GM12878 (cell line): ENCODE data around the gene SHROOM3.

ENCODE experiments used
- CBFB ChIP-seq: IDR thresholded peaks from 2 replicates; pipeline ENCODE4 v1.6.1; 2016; ENCODE audit warnings: antibody characterized with exemption, low read depth
- EED ChIP-seq: sonication (generic); IDR thresholded peaks from 2 replicates; pipeline ENCODE4 v1.6.1; 2016; ENCODE audit warnings: antibody characterized with exemption, low read depth
- POLR2A ChIP-seq: IDR thresholded peaks from 2 replicates; pipeline ENCODE4 v1.6.1; 2011; ENCODE audit warnings: low read depth, mild to moderate bottlenecking, low read length
- POLR2AphosphoS5 ChIP-seq: IDR thresholded peaks from 2 replicates; pipeline ENCODE4 v1.6.1; 2011; ENCODE audit warnings: mild to moderate bottlenecking, low read length, inconsistent platforms
- RAD21 ChIP-seq: IDR thresholded peaks from 2 replicates; pipeline ENCODE4 v1.6.1; 2011; ENCODE audit warnings: mild to moderate bottlenecking, low read depth, low read length, moderate library complexity; ENCODE audit not compliant: insufficient read depth
- ZNF622 ChIP-seq: fragments of 450-650 bp; IDR thresholded peaks from 2 replicates; pipeline ENCODE4 v1.6.1; 2017; ENCODE audit warnings: mild to moderate bottlenecking, inconsistent platforms
- TF ChIP-seq, protein P1 (sequence below), 3 experiments: IDR thresholded peaks in 2 of 3; conservative IDR thresholded peaks in 1 of 3; 2 replicates each; pipeline ENCODE4 v1.5.1; 2011; ENCODE audit warnings: low read depth in 3 of 3, low read length in 3 of 3, mild to moderate bottlenecking in 3 of 3, control low read depth in 2 of 3, moderate library complexity in 2 of 3, inconsistent platforms in 1 of 3, mixed read lengths in 1 of 3; ENCODE audit not compliant: control insufficient read depth in 2 of 3, insufficient read depth in 1 of 3; ENCODE audit errors: extremely low read depth in 1 of 3
- TF ChIP-seq, protein P2 (sequence below): IDR thresholded peaks from 2 replicates; pipeline ENCODE4 v1.6.1; 2011; ENCODE audit warnings: mild to moderate bottlenecking, low read depth, low read length, moderate library complexity; ENCODE audit not compliant: insufficient replicate concordance

DNA sequence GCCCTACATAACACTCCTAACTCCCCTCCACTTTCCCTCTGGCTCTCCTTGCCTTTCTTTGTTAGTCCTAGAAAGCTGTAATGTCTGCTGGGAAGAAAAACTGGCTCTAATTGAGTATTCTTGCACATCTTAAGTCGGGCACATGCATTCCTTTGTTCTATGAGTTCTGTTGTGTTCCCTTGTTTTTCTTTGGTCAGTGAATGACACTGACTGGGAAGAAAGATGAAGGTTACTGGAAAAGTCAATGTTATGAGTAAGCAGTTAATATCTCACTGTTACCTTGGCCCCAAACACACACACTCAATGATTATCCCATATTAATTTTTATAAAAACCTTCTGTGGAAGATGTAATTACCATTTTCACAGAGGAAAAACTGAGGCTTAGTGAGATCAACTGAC is 247.0 kb downstream of the SHROOM3 start:
- TF ChIP-seq POLR2AphosphoS5 (no peak), RAD21 (no peak), CBFB (no peak), POLR2A (no peak), EED (no peak), ZNF622 (no peak)
- TF ChIP-seq, protein P1, sequence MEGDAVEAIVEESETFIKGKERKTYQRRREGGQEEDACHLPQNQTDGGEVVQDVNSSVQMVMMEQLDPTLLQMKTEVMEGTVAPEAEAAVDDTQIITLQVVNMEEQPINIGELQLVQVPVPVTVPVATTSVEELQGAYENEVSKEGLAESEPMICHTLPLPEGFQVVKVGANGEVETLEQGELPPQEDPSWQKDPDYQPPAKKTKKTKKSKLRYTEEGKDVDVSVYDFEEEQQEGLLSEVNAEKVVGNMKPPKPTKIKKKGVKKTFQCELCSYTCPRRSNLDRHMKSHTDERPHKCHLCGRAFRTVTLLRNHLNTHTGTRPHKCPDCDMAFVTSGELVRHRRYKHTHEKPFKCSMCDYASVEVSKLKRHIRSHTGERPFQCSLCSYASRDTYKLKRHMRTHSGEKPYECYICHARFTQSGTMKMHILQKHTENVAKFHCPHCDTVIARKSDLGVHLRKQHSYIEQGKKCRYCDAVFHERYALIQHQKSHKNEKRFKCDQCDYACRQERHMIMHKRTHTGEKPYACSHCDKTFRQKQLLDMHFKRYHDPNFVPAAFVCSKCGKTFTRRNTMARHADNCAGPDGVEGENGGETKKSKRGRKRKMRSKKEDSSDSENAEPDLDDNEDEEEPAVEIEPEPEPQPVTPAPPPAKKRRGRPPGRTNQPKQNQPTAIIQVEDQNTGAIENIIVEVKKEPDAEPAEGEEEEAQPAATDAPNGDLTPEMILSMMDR (IDR thresholded peaks at IDR 0.05 in 2 of 3, conservative IDR thresholded peaks at IDR 0.05 in 1 of 3; ENCODE audit: control insufficient read depth in 2 of 3, extremely low read depth in 1 of 3, insufficient read depth in 1 of 3, low read depth in 3 of 3, low read length in 3 of 3), result no peak
- TF ChIP-seq, protein P2, sequence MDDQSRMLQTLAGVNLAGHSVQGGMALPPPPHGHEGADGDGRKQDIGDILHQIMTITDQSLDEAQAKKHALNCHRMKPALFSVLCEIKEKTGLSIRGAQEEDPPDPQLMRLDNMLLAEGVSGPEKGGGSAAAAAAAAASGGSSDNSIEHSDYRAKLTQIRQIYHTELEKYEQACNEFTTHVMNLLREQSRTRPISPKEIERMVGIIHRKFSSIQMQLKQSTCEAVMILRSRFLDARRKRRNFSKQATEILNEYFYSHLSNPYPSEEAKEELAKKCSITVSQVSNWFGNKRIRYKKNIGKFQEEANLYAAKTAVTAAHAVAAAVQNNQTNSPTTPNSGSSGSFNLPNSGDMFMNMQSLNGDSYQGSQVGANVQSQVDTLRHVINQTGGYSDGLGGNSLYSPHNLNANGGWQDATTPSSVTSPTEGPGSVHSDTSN, result no peak
